Measurements from ENCODE around the gene CLK3. TPM values are rescaled to one million over a fixed set of nuclear protein-coding genes. Genes with fewer than 3 reads are reported as not detected.

CLK3 gene
- total and polyA plus RNA-seq, 8 donors: 47.6 to 226 (median 93.2) TPM

DNA sequence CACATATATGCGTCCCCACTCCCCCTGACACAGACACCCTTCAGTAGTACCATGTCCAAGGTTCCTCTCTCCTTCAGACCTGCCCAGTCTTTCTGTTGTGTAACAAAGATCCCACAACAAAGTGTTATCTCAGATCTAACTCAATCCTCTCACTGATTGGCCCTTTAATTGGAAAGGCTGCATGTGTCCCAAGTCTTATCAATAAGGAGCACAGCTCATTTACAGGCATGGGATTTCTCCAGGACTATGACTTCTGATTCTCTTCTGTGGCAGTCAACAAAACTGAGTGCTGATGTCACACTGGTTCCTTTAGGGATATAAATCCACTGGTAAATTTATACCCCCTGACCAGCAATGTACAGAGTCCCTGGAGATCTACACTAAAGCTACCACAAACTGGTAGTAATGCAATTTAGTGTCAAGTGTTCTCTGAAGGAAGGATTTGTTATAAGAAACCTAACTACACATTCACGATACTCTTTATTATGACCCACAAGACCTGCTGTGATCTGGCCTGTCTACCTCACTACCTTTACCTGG lies 28.1 kb downstream of the CLK3 start:
- DNase-seq: no peak
- H3K4me3 ChIP-seq: no peak overlapping the region
- peak overlapping the region; percentile 73 to 88 (median 80) for H3K27ac ChIP-seq
- 50 to 76% (median 63%) methylated on average over 2 of the region's 2 CpGs for WGBS, 5 donors
- H3K9me3 ChIP-seq: no peaks in the 10 kb centered on the region
- no peaks in the 10 kb centered on the region for H3K27me3 ChIP-seq
- peaks cover 25 to 47% (median 28%) of the 10 kb centered on the region in 4 donors for H3K36me3 ChIP-seq
- intact Hi-C loops (cut with DNase I; ENCODE audit: low total_unique reads): no loop called here
- peaks cover 21 to 64% (median 41%) of the 10 kb centered on the region in 4 donors for H3K4me1 ChIP-seq
- TF ChIP-seq EP300 (IDR thresholded peaks at IDR 0.05): no peak
- TF ChIP-seq, protein P1, sequence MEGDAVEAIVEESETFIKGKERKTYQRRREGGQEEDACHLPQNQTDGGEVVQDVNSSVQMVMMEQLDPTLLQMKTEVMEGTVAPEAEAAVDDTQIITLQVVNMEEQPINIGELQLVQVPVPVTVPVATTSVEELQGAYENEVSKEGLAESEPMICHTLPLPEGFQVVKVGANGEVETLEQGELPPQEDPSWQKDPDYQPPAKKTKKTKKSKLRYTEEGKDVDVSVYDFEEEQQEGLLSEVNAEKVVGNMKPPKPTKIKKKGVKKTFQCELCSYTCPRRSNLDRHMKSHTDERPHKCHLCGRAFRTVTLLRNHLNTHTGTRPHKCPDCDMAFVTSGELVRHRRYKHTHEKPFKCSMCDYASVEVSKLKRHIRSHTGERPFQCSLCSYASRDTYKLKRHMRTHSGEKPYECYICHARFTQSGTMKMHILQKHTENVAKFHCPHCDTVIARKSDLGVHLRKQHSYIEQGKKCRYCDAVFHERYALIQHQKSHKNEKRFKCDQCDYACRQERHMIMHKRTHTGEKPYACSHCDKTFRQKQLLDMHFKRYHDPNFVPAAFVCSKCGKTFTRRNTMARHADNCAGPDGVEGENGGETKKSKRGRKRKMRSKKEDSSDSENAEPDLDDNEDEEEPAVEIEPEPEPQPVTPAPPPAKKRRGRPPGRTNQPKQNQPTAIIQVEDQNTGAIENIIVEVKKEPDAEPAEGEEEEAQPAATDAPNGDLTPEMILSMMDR (IDR thresholded peaks at IDR 0.05): no peak
- no peak for TF ChIP-seq POLR2A (IDR thresholded peaks at IDR 0.05)
- no peak for TF ChIP-seq POLR2AphosphoS5 (IDR thresholded peaks at IDR 0.05)

DNA sequence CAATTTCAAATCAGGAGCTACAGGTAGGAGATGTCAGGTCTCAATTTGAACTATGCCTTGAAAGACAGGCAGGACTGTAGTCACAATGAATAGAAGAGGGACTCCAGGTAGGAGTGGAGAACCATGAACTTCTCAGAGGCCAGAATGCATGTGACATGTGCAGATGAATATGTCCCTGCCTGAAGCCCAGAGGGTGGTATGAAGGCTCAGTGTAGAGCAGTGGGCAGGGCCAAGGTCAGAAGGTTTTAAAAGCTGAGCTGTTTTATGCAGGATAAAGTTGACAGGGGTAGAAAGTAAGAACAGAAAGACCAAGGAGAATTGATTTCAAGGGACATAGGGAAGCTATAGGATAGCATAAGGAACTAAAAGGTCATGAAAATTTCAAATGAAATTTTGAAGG lies 30.8 kb downstream of the CLK3 start:
- Histone ChIP-seq H3K27me3 (no peaks in the 10 kb centered on the region), H3K4me3 (no peak overlapping the region), H3K9me3 (no peaks in the 10 kb centered on the region), H3K4me1 (peaks cover 21 to 68% (median 33%) of the 10 kb centered on the region in 4 donors), H3K27ac (no peak overlapping the region), H3K36me3 (peaks cover 3 to 20% (median 13%) of the 10 kb centered on the region in 4 donors)
- TF ChIP-seq, protein P1 (IDR thresholded peaks at IDR 0.05): no peak
- TF ChIP-seq POLR2A (IDR thresholded peaks at IDR 0.05) (no peak), POLR2AphosphoS5 (IDR thresholded peaks at IDR 0.05) (no peak), EP300 (IDR thresholded peaks at IDR 0.05) (no peak)
- intact Hi-C loops (cut with DNase I; ENCODE audit: low total_unique reads): no loop called here
- DNase-seq: no peak

GRCh38 chr15:74648051-74648842 lies 32.6 kb downstream of the CLK3 start:
- intact Hi-C loops (cut with DNase I; ENCODE audit: low total_unique reads): no loop called here
- Histone ChIP-seq H3K4me3 (no peak overlapping the region), H3K4me1 (peaks cover 13 to 66% (median 17%) of the 10 kb centered on the region in 4 donors), H3K36me3 (peaks cover 3 to 25% (median 15%) of the 10 kb centered on the region in 4 donors), H3K27me3 (no peaks in the 10 kb centered on the region), H3K9me3 (no peaks in the 10 kb centered on the region), H3K27ac (no peak overlapping the region)
- WGBS, 5 donors: 76 to 90% (median 85%) methylated on average over 5 of the region's 5 CpGs
- no peak for TF ChIP-seq POLR2A (IDR thresholded peaks at IDR 0.05)
- TF ChIP-seq, protein P1 (IDR thresholded peaks at IDR 0.05): no peak
- no peak for TF ChIP-seq POLR2AphosphoS5 (IDR thresholded peaks at IDR 0.05)
- no peak for DNase-seq

GRCh38 chr15:74651242-74651741 lies 35.7 kb downstream of the CLK3 start:
- Histone ChIP-seq H3K4me1 (peaks cover 16 to 70% (median 21%) of the 10 kb centered on the region in 4 donors), H3K27me3 (no peaks in the 10 kb centered on the region), H3K9me3 (no peaks in the 10 kb centered on the region), H3K36me3 (peaks cover 3 to 32% (median 20%) of the 10 kb centered on the region in 4 donors), H3K4me3 (no peak overlapping the region), H3K27ac (peak overlapping the region in 2 of 5 donors; percentile 7 to 23)
- no peak for DNase-seq
- WGBS, 5 donors: 80 to 82% (median 81%) methylated on average over 3 of the region's 3 CpGs
- TF ChIP-seq EP300 (IDR thresholded peaks at IDR 0.05) (no peak), POLR2A (IDR thresholded peaks at IDR 0.05) (no peak), POLR2AphosphoS5 (IDR thresholded peaks at IDR 0.05) (no peak)
- TF ChIP-seq, protein P1 (IDR thresholded peaks at IDR 0.05): no peak
- intact Hi-C loops (cut with DNase I; ENCODE audit: low total_unique reads): no loop called here
